Measurements from ENCODE around the gene COL26A1. TPM values are rescaled to one million over a fixed set of nuclear protein-coding genes. Genes with fewer than 3 reads are reported as not detected.
"Not testable (repeated sequence)": the region's sequence is repeated elsewhere in the genome, so short reads cannot be mapped to it uniquely, and the experiment has no call there.

COL26A1 gene
- total RNA-seq, 1 experiment from 2014 or later, result 0.20 TPM

- H3F3A ChIP-seq (ENCODE audit: insufficient read depth, low read depth), result no peaks in the 10 kb centered on the region
- H3K79me2 ChIP-seq (ENCODE audit: low read depth), result no peaks in the 10 kb centered on the region
- intact Hi-C loops (cut with micrococcal nuclease; ENCODE audit: unreplicated experiment), result no loop called here
- H4K20me1 ChIP-seq (ENCODE audit: insufficient read depth), result no peaks in the 10 kb centered on the region
- DNase-seq, result no peak
- peaks cover 54% of the 10 kb centered on the region for H3K27me3 ChIP-seq (ENCODE audit: insufficient read depth, low read depth)
- H3K27ac ChIP-seq, result no peak overlapping the region
- no peaks in the 10 kb centered on the region for H3K9me3 ChIP-seq (ENCODE audit: insufficient read depth, low read depth)
- no TSS peak for BruUV-seq (replicated peaks)
- H3K9me2 ChIP-seq (ENCODE audit: insufficient read depth), result no peaks in the 10 kb centered on the region
- no peak overlapping the region for H3K4me3 ChIP-seq
- H3K36me3 ChIP-seq (ENCODE audit: low read depth), result no peaks in the 10 kb centered on the region
- no peak overlapping the region for H2AFZ ChIP-seq
- H3K4me2 ChIP-seq, result no peak overlapping the region
- POLR2A ChIA-PET (ENCODE audit: unreplicated experiment), result interaction anchor here (0.6 kb wide), 1 partner anchor 68 kb away, joined by 42 read pairs; no protein-coding TSS in a partner anchor
- TF ChIP-seq EZH2 (IDR thresholded peaks at IDR 0.05; ENCODE audit: low read depth), result no peak
- no peak for TF ChIP-seq CTCF (conservative IDR thresholded peaks at IDR 0.05)
- CTCF ChIA-PET, result interaction anchor here (0.6 to 1.0 kb wide), 2 partner anchors 36 to 38 kb away, joined by 3 to 9 read pairs; no protein-coding TSS in a partner anchor
- no peaks in the 10 kb centered on the region for H3K4me1 ChIP-seq (replicated peaks; ENCODE audit: insufficient read depth)
These were observed 108.2 kb downstream of the COL26A1 start for GRCh38 chr7:101470668-101471487.

- Histone ChIP-seq H3K79me2 (ENCODE audit: low read depth) (no peaks in the 10 kb centered on the region), H3K27me3 (ENCODE audit: insufficient read depth, low read depth) (peaks cover 62% of the 10 kb centered on the region), H3K36me3 (ENCODE audit: low read depth) (no peaks in the 10 kb centered on the region), H3K4me2 (no peak overlapping the region), H3K4me1 (replicated peaks; ENCODE audit: insufficient read depth) (no peaks in the 10 kb centered on the region), H3K9me2 (ENCODE audit: insufficient read depth) (no peaks in the 10 kb centered on the region), H3K27ac (no peak overlapping the region), H3K4me3 (no peak overlapping the region), H4K20me1 (ENCODE audit: insufficient read depth) (no peaks in the 10 kb centered on the region), H3K9me3 (ENCODE audit: insufficient read depth, low read depth) (peaks cover 6% of the 10 kb centered on the region; the same call in 1 of the 2 replicates), H2AFZ (no peak overlapping the region), H3F3A (ENCODE audit: insufficient read depth, low read depth) (no peaks in the 10 kb centered on the region)
- DNase-seq, result no peak
- no TSS peak for BruUV-seq (replicated peaks)
- CTCF ChIA-PET, result no interaction called here
- TF ChIP-seq EZH2 (IDR thresholded peaks at IDR 0.05; ENCODE audit: low read depth), result no peak
- TF ChIP-seq CTCF (conservative IDR thresholded peaks at IDR 0.05), result no peak
- POLR2A ChIA-PET (ENCODE audit: unreplicated experiment), result no interaction called here
- intact Hi-C loops (cut with micrococcal nuclease; ENCODE audit: unreplicated experiment), result no loop called here
These were observed 111.5 kb downstream of the COL26A1 start for GRCh38 chr7:101474178-101474577.

GRCh38 chr7:101475691-101476090 is 113.0 kb downstream of the COL26A1 start:
- H3K9me2 ChIP-seq (ENCODE audit: insufficient read depth); CTCF ChIA-PET; H2AFZ ChIP-seq: not testable (repeated sequence)

More at GRCh38 chr7:101475691-101476090, 113.0 kb downstream of the COL26A1 start:
- BruUV-seq (replicated peaks); H3K4me2 ChIP-seq; H4K20me1 ChIP-seq (ENCODE audit: insufficient read depth); H3K79me2 ChIP-seq (ENCODE audit: low read depth); intact Hi-C loops (cut with micrococcal nuclease; ENCODE audit: unreplicated experiment); H3K9me3 ChIP-seq (ENCODE audit: insufficient read depth, low read depth); H3K4me3 ChIP-seq; POLR2A ChIA-PET (ENCODE audit: unreplicated experiment); H3K27ac ChIP-seq; H3K36me3 ChIP-seq (ENCODE audit: low read depth); H3F3A ChIP-seq (ENCODE audit: insufficient read depth, low read depth); H3K4me1 ChIP-seq (replicated peaks; ENCODE audit: insufficient read depth); DNase-seq: not testable (repeated sequence)
- H3K27me3 ChIP-seq (ENCODE audit: insufficient read depth, low read depth), result peaks cover 60% of the 10 kb centered on the region

All from PC-9 (cell line).